Omental fat pad (tissue), 4 donors: ENCODE data around the gene SOX30. TPM values are rescaled to one million over a fixed set of nuclear protein-coding genes. Genes with fewer than 3 reads are reported as not detected.

ENCODE experiments used
- ATAC-seq: fragments of 150-250 bp; one replicate; pipeline ENCODE4 v1.9.1; 2016; ENCODE audit warnings: mild to moderate bottlenecking, moderate library complexity; ENCODE audit not compliant: low FRiP score
- DNase-seq: peaks from one replicate; pipeline ENCODE4 v3.0.0-alpha.2; 2019; ENCODE audit warnings: low spot score
- total RNA-seq, 4 donors: library from RNA; depleted of rRNA; stranded (reverse); fragments of >200 nt; gene quantifications; one replicate each; pipeline ENCODE4 v1.1.0, GENCODE V29; 2016
- TF ChIP-seq, protein P1 (sequence below), 3 donors: fragments of 450-650 bp; IDR thresholded peaks; one replicate each; pipeline ENCODE4 v1.5.1; 2016 to 2017; ENCODE audit warnings: antibody characterized with exemption in 3 of 3, mild to moderate bottlenecking in 3 of 3, moderate library complexity in 2 of 3

SOX30 gene
- total RNA-seq, 4 donors from 2014 or later, result 0.12 TPM; not detected in 3

DNA sequence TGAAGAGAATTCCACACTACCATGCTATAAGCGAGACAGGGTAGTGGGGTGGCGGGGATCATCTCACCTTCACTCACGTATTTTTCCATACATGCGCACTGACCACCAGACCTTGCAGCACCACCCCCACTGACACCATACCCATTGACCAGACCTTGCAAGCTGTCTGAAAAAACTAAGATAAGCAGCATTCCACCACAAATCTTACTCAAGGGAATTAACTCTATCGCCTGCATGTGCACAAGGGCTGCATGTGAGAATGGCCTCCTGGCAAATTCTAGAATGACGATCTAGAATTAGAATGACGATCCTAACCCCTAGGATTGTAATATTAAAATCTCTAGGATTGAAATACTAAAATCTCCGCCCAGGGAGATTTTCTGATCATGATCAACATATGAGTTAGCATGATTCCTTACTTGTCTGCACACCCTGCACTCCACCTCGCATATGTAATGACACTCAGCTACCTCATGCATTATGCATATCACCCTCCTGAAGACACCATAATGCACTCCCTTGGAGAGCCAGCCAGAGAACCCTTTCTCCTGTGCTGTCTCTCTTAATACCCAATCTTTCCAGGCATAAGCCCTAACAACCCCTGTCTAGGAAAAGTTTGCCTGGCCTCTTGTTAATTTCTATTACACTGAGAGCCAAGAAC is 11.7 kb downstream of the SOX30 start:
- ATAC-seq, result no peak
- no peak for DNase-seq
- TF ChIP-seq, protein P1, sequence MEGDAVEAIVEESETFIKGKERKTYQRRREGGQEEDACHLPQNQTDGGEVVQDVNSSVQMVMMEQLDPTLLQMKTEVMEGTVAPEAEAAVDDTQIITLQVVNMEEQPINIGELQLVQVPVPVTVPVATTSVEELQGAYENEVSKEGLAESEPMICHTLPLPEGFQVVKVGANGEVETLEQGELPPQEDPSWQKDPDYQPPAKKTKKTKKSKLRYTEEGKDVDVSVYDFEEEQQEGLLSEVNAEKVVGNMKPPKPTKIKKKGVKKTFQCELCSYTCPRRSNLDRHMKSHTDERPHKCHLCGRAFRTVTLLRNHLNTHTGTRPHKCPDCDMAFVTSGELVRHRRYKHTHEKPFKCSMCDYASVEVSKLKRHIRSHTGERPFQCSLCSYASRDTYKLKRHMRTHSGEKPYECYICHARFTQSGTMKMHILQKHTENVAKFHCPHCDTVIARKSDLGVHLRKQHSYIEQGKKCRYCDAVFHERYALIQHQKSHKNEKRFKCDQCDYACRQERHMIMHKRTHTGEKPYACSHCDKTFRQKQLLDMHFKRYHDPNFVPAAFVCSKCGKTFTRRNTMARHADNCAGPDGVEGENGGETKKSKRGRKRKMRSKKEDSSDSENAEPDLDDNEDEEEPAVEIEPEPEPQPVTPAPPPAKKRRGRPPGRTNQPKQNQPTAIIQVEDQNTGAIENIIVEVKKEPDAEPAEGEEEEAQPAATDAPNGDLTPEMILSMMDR (IDR thresholded peaks at IDR 0.05), result no peak

DNA sequence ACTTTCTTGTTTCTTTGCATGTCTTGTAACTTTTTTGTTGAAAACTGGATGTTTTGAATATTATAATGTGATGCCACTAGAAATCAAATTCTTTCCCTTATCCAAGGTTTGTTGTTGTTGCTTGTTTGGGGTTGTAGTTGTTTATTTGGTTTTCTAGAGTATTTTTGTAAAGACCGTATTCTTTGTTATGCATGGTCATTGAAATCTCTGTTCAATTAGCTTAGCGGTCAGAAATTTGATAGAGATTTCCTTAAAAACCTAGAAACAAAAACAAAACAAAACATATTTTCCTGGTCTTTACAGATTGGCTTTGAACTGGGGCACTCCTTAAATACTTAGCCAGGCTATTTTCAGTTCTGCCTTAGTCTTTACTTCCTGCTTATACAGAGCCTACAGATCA is 21.9 kb downstream of the SOX30 start:
- TF ChIP-seq, protein P1 (IDR thresholded peaks at IDR 0.05), result no peak
- DNase-seq, result no peak

DNA sequence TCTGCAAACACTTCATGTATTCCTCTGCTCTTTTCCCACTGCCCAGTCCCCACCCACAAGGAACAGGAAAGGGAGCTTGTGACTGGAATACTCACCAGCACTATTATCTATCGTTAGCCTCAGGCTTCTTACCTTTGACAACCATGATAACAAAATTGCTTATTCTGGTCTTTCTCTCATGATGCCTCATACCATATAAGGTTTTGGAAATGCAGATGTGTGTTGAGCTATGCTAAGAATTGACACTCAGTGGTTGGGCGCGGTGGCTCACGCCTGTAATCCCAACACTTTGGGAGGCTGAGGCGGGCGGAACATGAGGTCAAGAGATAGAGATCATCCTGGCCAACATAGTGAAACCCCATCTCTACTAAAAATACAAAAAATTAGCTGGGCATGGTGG is 25.4 kb downstream of the SOX30 start:
- DNase-seq, result no peak
- TF ChIP-seq, protein P1 (IDR thresholded peaks at IDR 0.05), result no peak
- ATAC-seq, result no peak

More for the DNA sequence above, 21.9 kb downstream of the SOX30 start:
- no peak for ATAC-seq

DNA sequence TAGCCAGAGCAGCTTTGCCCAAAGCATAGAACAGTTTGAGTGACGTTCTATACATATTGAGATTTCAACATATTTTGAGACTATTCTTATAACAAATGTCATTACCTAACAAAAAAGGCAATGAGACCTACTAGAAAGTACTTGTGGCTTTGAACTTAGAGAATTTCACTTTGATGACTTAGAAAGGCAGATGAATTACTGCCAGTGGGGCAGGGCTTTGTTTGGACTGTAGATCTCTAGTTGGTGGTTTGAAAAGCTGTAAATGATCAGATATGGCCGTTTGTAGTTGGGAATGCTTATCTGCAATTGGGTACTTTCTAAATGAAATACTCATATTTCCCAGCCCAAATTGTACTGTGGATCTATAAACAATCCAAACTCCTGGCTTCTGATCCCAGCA is 28.1 kb downstream of the SOX30 start:
- ATAC-seq (no peak), DNase-seq (no peak)
- TF ChIP-seq, protein P1 (IDR thresholded peaks at IDR 0.05), result no peak

DNA sequence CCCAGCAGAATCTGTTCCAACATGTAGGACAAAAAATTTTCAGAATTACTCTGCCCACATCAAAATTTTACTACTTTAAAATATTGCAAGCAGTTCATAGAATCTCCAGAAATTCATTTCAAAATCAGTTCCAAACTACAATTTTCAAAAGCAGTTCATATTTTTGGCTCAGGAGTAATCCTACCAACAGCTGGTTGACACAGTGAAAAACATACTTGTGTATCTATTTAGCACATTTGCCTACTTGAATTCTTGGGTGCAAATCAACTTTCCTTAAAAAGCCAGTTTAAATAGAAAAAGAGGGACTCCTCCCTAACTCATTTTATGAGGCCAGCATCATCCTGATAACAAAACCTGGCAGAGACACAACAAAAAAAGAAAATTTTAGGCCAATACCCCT is 31.5 kb downstream of the SOX30 start:
- TF ChIP-seq, protein P1 (IDR thresholded peaks at IDR 0.05), result no peak
- no peak for ATAC-seq
- no peak for DNase-seq

DNA sequence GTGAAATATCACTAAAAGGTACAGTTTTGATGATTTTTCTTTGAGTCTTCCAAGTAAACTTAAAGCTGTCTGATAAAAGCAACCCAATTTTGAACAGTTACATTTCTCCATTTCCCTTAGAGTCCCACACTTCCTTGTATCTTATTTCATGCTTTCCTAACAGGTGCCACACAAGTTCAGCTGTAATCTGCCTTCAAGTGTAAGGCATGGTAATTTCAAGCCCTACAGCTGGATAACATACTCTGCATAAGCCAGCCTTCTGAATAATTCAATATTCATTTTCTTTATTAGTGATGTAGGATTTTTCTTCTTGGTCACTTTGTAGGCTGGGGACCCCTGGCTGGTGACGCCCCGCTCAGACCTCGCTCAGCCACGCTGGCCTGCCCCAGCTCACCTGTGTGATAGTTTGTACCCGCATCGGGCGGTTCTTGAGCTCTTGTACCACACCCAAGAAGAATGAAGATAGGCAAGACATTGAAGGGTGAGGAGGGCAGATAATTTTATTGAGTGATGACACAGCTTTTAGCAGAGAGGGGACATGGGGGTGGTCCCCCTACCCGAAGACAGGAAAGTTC is 34.0 kb downstream of the SOX30 start:
- DNase-seq (no peak), ATAC-seq (no peak)
- TF ChIP-seq, protein P1 (IDR thresholded peaks at IDR 0.05), result no peak

DNA sequence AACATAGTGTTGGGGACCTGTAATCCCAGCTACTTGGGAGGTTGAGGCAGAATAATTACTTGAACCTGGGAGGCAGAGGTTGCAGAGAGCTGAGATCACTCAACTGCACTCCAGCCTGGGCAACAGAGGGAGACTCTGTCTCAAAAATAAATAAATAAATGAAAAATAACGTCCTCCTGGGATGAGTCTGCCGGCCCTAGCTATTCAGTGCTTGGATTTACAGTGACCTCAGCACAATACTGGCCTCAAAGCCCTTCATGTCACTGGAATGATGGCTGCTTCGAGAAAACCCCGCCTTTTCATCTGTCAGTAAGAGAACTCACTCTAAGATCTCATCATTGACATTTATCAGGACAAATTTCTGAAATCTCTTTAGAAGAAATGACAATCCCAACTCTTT is 35.5 kb downstream of the SOX30 start:
- ATAC-seq (no peak), DNase-seq (no peak)
- TF ChIP-seq, protein P1 (IDR thresholded peaks at IDR 0.05), result no peak
